ENCODE results near the gene UCN3.
A peak's percentile ranks its signal among the peaks of the same experiment; 100 is the strongest.
"Not testable (repeated sequence)": the region's sequence is repeated elsewhere in the genome, so short reads cannot be mapped to it uniquely, and the experiment has no call there.

UCN3 gene

DNA sequence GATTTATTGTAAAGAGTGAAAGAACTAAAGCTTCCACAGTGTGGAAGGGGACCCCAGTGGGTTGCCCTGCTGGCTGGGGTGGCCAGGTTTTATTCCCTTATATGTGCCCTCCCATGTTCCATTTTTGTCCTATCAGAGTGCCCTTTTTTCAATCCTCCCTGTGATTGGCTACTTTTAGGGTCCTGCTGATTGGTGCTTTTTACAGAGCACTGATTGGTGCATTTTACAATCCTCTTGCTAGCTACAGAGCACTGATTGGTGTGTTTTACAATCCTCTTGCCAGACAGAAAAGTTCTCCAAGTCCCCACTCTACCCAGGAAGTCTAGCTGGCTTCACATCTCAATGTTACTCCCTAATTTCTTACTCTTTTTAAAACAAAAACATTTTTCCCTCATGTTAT is 46.0 kb downstream of the UCN3 start:
- DNase-seq = not testable (repeated sequence)

DNA sequence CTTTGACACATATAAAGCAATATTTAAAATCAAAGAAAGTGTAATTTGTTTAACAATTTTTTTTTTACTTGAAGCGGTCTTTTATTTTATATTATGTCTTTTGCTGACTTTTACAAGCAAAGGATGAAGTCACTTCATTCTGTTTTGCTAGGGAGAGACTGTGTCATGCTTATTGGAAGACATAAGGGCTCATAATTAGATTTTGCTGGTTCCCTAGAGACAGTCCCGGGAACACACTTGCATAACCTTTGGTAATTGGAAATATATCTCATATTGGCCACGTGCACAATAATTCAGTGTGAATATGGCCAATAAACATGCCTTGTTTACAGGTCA is 47.1 kb downstream of the UCN3 start:
- DNase-seq = no peak

DNA sequence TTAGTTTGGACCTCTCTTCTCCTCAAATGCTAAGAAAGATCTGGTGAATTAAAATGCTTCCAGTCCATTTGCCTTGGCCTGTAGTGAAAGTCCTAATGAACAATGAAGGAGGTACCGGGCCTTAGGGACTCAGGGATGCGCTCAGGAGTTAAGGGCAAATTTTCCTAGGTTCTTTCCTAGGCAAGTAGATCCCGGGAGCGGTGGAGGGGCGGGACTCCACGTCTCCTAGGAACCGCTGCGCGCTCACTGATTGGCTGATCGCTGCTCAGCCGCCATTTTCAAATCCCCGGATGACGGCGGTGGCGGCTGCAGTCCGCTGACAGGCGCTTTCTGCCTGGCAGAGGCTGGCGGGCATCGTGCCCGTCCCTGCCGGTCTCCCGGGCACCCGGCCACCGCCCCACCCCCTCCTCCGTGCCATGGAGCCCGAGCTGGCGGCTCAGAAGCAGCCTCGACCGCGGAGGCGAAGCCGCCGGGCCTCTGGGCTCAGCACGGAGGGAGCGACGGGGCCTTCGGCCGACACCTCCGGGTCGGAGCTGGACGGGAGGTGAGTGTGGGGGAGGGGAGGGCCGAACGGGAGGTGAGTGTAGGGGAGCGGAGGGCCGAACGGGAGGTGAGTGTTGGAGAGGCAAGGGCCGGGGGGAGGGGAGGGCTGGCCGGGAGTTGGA is 47.6 kb downstream of the UCN3 start, which contains the start of gene NET1:
NET1 (plus strand) TSS at position 281 of the 665 bp plus-strand sequence; CDS start at position 417, 136 bp downstream.
- peak; percentile 66 for DNase-seq

DNA sequence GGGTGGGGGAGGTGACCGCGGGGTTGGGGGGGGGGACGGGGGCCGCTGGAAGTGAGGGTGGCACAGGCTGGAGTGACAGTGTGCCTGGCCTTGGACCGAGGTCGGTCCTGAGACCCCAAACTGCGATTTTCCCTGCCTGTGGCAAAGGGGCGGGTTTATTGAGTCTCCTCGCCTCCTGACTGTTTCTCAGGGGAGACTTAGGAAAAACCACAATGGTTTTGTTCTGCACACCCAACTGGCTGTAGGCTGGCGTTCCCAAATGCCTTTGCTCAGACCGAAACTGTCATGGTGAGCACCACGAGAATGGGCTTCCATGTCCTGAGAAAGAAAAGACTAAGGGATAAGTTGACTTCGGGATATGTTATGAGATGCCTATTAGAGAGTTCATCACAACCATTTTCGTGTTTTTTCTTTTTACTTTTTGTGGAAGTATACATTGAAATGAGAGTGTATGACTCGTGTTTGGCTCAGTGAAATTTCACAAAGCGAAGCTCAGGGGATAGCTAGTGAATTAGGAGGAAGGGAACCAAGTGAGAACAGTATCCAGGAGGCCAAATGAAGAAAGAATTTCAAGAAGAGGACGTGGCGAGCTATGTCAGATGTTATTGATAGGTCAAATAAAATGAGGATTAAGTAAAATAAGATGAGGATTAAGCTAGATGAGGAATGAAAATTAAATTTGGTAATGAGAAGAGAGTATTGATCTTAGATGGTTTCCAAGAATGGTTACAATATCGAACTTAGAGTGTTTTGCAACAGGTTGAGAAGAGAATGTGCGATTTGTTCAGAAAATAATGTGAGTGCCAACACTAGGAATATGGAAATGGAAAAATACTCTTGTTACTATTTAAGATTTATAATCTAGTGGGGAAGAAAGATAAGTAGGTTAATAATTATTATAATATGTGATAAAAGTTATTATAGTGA is 48.5 kb downstream of the UCN3 start:
- DNase-seq = no peak

DNA sequence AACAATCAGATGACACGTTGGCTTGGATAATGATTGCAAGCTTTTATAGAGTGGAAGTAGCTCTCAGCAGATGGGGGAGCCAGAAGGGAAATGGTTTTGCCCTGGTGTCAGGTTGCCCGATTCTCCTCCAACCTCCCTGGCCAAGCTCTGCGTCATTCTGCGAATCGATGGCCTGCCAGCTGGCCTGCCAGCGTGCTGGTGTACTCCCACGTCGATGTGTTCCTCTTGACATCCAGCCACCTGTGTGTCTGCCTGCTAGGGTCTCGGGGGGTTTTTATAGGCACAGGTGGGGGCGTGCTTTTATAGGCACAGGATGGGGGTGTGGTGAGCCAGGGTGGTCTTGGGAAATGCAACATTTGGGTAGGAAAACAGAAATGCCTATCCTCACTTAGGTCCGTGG is 52.2 kb downstream of the UCN3 start:
- DNase-seq = no peak

DNA sequence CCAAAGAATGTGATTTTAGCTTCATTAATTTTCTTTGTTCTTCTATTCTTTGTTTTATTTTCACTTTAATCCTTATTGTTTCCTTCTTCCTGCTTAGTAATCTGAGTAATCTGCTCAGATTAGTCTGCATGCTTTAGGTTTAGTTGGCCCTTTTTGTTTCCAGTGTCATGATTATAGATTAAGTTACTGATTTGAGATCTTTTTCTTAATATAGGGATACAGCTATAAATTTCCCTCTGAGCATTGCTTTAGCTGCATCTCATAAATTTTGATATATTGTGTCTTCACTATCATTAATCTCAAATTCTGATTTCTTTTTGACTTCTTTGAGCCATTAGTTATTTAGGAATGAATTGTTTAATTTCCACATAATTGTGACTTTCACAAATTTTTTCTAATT is 53.8 kb downstream of the UCN3 start:
- no peak for DNase-seq

DNA sequence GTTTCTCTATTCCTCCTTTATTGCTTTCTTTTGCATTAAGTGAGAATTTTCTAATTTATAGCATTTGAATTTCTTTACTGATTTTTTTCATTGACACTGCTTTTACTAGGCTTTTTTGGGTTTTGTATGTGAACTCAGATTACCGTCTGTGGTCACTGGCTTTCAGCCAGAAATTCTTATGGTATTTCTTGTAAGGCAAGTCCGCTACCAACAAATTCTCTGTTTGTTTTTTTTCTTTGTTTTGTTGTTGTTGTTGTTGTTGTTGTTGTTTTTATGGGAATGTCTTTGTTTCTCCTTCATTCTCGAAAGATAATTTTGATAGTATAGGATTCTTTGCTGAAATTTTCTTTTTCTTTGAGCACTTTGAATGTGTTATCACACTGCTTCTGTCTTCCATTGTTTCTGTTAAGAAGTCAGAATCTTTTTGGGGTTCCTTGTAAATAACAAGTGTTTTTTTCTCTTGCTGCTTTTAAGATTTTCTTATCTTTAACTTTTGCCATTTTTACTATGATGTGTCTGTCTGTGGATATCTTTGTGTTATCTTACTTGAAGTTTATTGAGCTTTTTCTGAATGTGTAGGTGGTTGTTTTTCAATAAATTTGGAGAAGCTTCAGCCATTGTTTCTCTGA is 54.8 kb downstream of the UCN3 start:
- DNase-seq = no peak

DNA sequence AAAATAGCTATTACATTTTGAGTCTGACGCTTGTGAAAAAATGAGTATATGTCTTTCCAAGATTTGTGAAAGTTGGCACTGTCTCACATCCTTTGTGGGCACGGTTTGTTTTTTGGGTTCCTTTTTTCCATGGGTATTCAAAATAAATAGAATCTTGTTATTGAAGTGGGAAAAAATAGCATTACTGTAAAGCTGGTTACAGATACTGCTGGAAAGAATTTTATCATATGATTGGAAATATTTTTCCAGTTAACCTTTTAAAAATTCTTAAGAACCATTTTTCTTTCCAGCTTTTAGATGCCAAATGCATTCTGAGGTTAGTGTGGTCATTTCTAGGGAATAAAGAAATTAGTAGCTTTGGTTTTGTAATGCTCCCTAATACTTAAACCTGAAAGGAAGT is 59.0 kb downstream of the UCN3 start:
- no peak for DNase-seq

All from NCI-H2081 treated with DMSO at 0.1 percent for 48 hours (cell line).